Esophagus squamous epithelium (tissue), 5 donors: Measurements from ENCODE around the gene FERMT3. TPM values are rescaled to one million over a fixed set of nuclear protein-coding genes. Genes with fewer than 3 reads are reported as not detected.
A peak's percentile ranks its signal among the peaks of the same experiment; 100 is the strongest.

ENCODE experiments used
- DNase-seq: peaks from one replicate; lab custom pipeline; 2025; lab: John Stamatoyannopoulos, UW
- H3K27ac ChIP-seq, 4 donors: fragments of 200-600 bp; sonication (generic); one replicate each; pipeline ENCODE4 v1.5.1; 2016 to 2019; ENCODE audit warnings: mild to moderate bottlenecking in 1 of 4
- H3K27me3 ChIP-seq, 4 donors: fragments of 200-600 bp; sonication (generic); 1 replicate in 3 of 4; 2 replicates in 1 of 4; pipeline versions ENCODE4 v1.5.1 to v1.6.0; 2017 to 2021; ENCODE audit warnings: antibody characterized with exemption in 1 of 4
- H3K36me3 ChIP-seq, 3 donors: fragments of 200-600 bp; sonication (generic); one replicate each; pipeline ENCODE4 v1.5.1; 2016 to 2019
- H3K4me1 ChIP-seq, 3 donors: fragments of 200-600 bp; sonication (generic); one replicate each; pipeline ENCODE4 v1.5.1; 2017 to 2019
- H3K4me3 ChIP-seq, 4 donors: fragments of 200-600 bp; sonication (generic); 1 replicate in 3 of 4; 2 replicates in 1 of 4; pipeline ENCODE4 v1.5.1; 2016 to 2019; ENCODE audit warnings: mild to moderate bottlenecking in 2 of 4, moderate library complexity in 1 of 4
- H3K9me3 ChIP-seq, 3 donors: fragments of 200-600 bp; sonication (generic); one replicate each; pipeline ENCODE4 v1.5.1; 2016 to 2019
- CTCF ChIP-seq, 6 experiments: fragments of 450-650 bp in 4 of 6; fragments of 200-600 bp in 2 of 6; sonication (generic) in 2 of 6; IDR thresholded peaks; one replicate each; pipeline ENCODE4 v1.5.1; 2016 to 2019; ENCODE audit warnings: antibody characterized with exemption in 6 of 6, mild to moderate bottlenecking in 4 of 6, moderate library complexity in 4 of 6
- POLR2A ChIP-seq, 4 donors: fragments of 450-650 bp; IDR thresholded peaks; one replicate each; pipeline ENCODE4 v1.6.1; 2017; ENCODE audit warnings: antibody characterized with exemption in 4 of 4, mild to moderate bottlenecking in 4 of 4, moderate library complexity in 3 of 4
- WGBS, 2 donors: methylation state at CpG; one replicate each; pipeline ENCODE4 v1.1.5; 2018; 5-methylcytosine and 5-hydroxymethylcytosine counted together
- intact Hi-C: fragments of 100-400 bp; cut with DNase I; formaldehyde crosslinking; loops from one replicate; pipeline ENCODE4 v1.15.0; 2022
- total RNA-seq, 4 donors: library from RNA; depleted of rRNA; stranded (reverse); fragments of >200 nt; gene quantifications; one replicate each; pipeline ENCODE4 v1.1.0, GENCODE V29; 2016
- donor health status: DM: yes; HTN: yes; CAD: no.

Gene FERMT3
- total RNA-seq, 4 donors from 2014 or later, result 3.8 to 16.9 (median 10.6) TPM

- DNase-seq, result no peak
- H3K27me3 ChIP-seq, result no peaks in the 10 kb centered on the region
- H3K36me3 ChIP-seq, result peaks cover 0 to 4% (median 0%) of the 10 kb centered on the region in 3 donors
- H3K9me3 ChIP-seq, result no peaks in the 10 kb centered on the region
- H3K4me3 ChIP-seq, result peak overlapping the region; percentile 60 to 97 (median 76)
- TF ChIP-seq POLR2A (IDR thresholded peaks at IDR 0.05), result no peak
- TF ChIP-seq CTCF (IDR thresholded peaks at IDR 0.05), result no peak
- WGBS, 2 donors, result 47 to 67% methylated on average over 10 to 12 of the region's 20 CpGs
- peaks cover 18 to 44% (median 20%) of the 10 kb centered on the region in 3 donors for H3K4me1 ChIP-seq
- H3K27ac ChIP-seq, result peak overlapping the region; percentile 84 to 95 (median 90)
- intact Hi-C loops, result no loop called here
Measured at GRCh38 chr11:64164392-64165312, 41.9 kb upstream of the FERMT3 start.

- DNase-seq, result no peak
- Histone ChIP-seq H3K4me3 (peak overlapping the region; percentile 60 to 97 (median 76)), H3K9me3 (no peaks in the 10 kb centered on the region), H3K27me3 (no peaks in the 10 kb centered on the region), H3K4me1 (peaks cover 18 to 38% (median 20%) of the 10 kb centered on the region in 3 donors), H3K36me3 (peaks cover 0 to 4% (median 0%) of the 10 kb centered on the region in 3 donors), H3K27ac (peak overlapping the region; percentile 84 to 95 (median 90))
- no CpG with 5 or more reads among the region's 32 CpGs for WGBS, 2 donors
- TF ChIP-seq POLR2A (IDR thresholded peaks at IDR 0.05) (no peak), CTCF (IDR thresholded peaks at IDR 0.05) (no peak)
- intact Hi-C loops, result no loop called here
Measured at GRCh38 chr11:64165481-64165841, 41.1 kb upstream of the FERMT3 start.

GRCh38 chr11:64165842-64166635 is 40.5 kb upstream of the FERMT3 start, which contains the start of gene MACROD1:
MACROD1 (minus strand) TSS chr11:64166113; CDS start chr11:64165994, 119 bp downstream.
- TF ChIP-seq CTCF (IDR thresholded peaks at IDR 0.05) (peak in 1 of 6 experiments; percentile 6), POLR2A (IDR thresholded peaks at IDR 0.05) (peak in 3 of 4 donors; percentile 4 to 39 (median 39))
- peak within 1 kb of the TSS; percentile 84 to 95 (median 90) for H3K27ac ChIP-seq
- no peak for DNase-seq
- peaks cover 18 to 38% (median 20%) of the 10 kb centered on the region in 3 donors for H3K4me1 ChIP-seq
- WGBS, 2 donors, result 0% methylated on average over 14 of the region's 92 CpGs; no CpG with 5 or more reads in 1 of the 2 donors
- intact Hi-C loops, result no loop called here
- H3K27me3 ChIP-seq, result no peaks in the 10 kb centered on the region
- peak within 1 kb of the TSS; percentile 60 to 97 (median 76) for H3K4me3 ChIP-seq
- no peaks in the 10 kb centered on the region for H3K9me3 ChIP-seq
- H3K36me3 ChIP-seq, result peaks cover 0 to 4% (median 0%) of the 10 kb centered on the region in 3 donors

GRCh38 chr11:64170419-64170818 is 36.1 kb upstream of the FERMT3 start:
- H3K27me3 ChIP-seq, result no peaks in the 10 kb centered on the region
- H3K9me3 ChIP-seq, result peaks cover 0 to 5% (median 0%) of the 10 kb centered on the region in 3 donors
- DNase-seq, result no peak
- TF ChIP-seq POLR2A (IDR thresholded peaks at IDR 0.05) (no peak), CTCF (IDR thresholded peaks at IDR 0.05) (no peak)
- H3K36me3 ChIP-seq, result no peaks in the 10 kb centered on the region
- H3K27ac ChIP-seq, result no peak overlapping the region
- intact Hi-C loops, result no loop called here
- H3K4me1 ChIP-seq, result peaks cover 9 to 20% (median 9%) of the 10 kb centered on the region in 3 donors
- WGBS, 2 donors, result 84% methylated on average over 4 of the region's 4 CpGs
- no peak overlapping the region for H3K4me3 ChIP-seq
